GM12873 (cell line): ENCODE measurements around the gene NCAM2.

ENCODE experiments used
- TF ChIP-seq, protein P1 (sequence below): IDR thresholded peaks from 2 replicates; pipeline ENCODE4 v1.5.1; 2012; ENCODE audit warnings: low read depth, mild to moderate bottlenecking, moderate library complexity, low read length, control low read depth; ENCODE audit not compliant: insufficient read depth; ENCODE audit errors: missing control alignments

The NCAM2 gene

DNA sequence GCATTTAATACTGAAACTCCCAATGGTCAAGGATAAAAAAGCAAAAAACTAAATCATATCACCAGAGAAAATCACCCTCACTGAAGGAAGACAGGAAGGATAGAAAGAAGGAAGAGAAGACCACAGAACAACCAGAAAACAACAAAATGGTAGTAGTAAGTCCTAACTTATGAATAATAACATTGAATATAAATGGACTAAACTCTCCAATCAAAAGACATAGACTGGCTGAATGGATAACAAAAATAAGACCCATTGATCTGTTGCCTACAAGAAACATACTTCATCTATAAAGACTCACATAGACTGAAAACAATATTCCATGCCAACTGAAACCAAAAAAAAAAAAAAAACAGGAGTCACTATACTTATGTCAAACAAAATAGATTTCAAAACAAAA is 347.7 kb downstream of the NCAM2 start:
- TF ChIP-seq, protein P1, sequence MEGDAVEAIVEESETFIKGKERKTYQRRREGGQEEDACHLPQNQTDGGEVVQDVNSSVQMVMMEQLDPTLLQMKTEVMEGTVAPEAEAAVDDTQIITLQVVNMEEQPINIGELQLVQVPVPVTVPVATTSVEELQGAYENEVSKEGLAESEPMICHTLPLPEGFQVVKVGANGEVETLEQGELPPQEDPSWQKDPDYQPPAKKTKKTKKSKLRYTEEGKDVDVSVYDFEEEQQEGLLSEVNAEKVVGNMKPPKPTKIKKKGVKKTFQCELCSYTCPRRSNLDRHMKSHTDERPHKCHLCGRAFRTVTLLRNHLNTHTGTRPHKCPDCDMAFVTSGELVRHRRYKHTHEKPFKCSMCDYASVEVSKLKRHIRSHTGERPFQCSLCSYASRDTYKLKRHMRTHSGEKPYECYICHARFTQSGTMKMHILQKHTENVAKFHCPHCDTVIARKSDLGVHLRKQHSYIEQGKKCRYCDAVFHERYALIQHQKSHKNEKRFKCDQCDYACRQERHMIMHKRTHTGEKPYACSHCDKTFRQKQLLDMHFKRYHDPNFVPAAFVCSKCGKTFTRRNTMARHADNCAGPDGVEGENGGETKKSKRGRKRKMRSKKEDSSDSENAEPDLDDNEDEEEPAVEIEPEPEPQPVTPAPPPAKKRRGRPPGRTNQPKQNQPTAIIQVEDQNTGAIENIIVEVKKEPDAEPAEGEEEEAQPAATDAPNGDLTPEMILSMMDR: no peak

DNA sequence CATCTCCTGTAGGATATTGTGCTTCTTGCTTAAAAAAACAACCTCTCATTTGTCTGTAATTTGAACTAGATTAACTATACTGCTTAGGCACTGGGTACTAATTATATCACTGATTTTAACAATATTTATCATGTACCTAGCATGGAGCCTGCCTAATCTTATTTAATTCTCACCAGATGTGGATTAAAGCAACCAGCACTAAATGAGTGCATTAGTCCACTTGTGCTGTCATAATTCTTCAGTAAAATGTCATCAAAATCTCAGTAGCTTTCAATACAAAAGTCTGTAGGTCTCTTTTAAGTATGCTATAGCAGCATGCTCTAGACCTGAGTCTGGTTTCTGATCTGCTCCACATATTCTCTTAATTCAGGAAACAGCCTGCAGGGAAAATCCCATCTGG is 368.1 kb downstream of the NCAM2 start:
- TF ChIP-seq, protein P1: no peak

DNA sequence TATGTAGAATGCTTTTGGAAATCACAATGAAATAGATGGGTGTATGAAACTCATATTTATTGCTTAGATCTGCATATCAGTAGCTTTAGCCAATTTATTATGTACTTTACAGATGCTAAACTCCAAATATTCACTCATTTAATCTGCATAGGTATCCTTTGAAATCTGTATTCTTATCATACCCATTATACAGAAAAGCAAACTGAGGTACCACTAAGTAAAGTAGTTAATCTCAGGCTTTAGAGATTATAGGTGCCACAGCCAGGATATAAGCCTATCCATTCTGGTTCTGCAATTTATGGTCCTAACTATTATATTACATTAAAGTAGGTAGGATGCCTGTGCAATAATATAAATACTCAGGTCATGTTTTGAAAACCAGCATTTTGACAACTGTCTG is 369.4 kb downstream of the NCAM2 start:
- TF ChIP-seq, protein P1: no peak

DNA sequence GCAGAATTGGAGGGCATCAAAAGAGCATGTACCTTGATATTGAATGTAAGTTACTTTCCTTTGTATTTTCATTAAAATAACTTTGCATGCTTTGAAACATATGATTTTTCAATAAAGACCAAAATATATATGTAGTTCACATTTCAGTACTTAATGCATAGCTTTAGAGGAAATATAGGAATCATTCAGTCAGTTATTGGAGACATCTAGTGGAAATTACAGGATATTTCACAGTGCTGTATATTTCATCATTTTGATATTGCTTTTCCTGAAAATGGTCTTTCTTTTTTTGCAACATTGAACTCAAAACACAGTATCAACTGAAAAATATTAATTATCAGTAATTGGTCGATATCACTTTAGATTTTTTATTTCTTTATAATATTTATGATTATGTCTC is 375.8 kb downstream of the NCAM2 start:
- TF ChIP-seq, protein P1: no peak

- TF ChIP-seq, protein P1: no peak
Measured at GRCh38 chr21:21383126-21383525, 384.9 kb downstream of the NCAM2 start.

GRCh38 chr21:21384977-21385376 is 386.8 kb downstream of the NCAM2 start:
- TF ChIP-seq, protein P1: no peak

- TF ChIP-seq, protein P1: no peak
Measured at GRCh38 chr21:21385404-21385803, 387.2 kb downstream of the NCAM2 start.
